ENCODE results near the gene TBCK.
"Not testable (repeated sequence)": the region's sequence is repeated elsewhere in the genome, so short reads cannot be mapped to it uniquely, and the experiment has no call there.

The TBCK gene

GRCh38 chr4:106132045-106132444 lies 184.0 kb downstream of the TBCK start:
- TF ChIP-seq CTCF (IDR thresholded peaks at IDR 0.05; ENCODE audit: low read depth, low read length): no peak
- DNase-seq (ENCODE audit: low read depth, low spot score): no peak
- in situ Hi-C loops (cut with HindIII; ENCODE audit: low sequenced_read_pairs): no loop called here
- no peak overlapping the region for H3K4me3 ChIP-seq (ENCODE audit: low read depth, low read length)

GRCh38 chr4:106126062-106126461 lies 189.9 kb downstream of the TBCK start:
- no peak for TF ChIP-seq CTCF (IDR thresholded peaks at IDR 0.05; ENCODE audit: low read depth, low read length)
- in situ Hi-C loops (cut with HindIII; ENCODE audit: low sequenced_read_pairs): no loop called here
- H3K4me3 ChIP-seq (ENCODE audit: low read depth, low read length): no peak overlapping the region
- no peak for DNase-seq (ENCODE audit: low read depth, low spot score)

GRCh38 chr4:106119949-106120555 lies 196.0 kb downstream of the TBCK start:
- DNase-seq (ENCODE audit: low read depth, low spot score); in situ Hi-C loops (cut with HindIII; ENCODE audit: low sequenced_read_pairs); H3K4me3 ChIP-seq (ENCODE audit: low read depth, low read length): not testable (repeated sequence)

- in situ Hi-C loops (cut with HindIII; ENCODE audit: low sequenced_read_pairs): no loop called here
- DNase-seq (ENCODE audit: low read depth, low spot score): no peak
- no peak for TF ChIP-seq CTCF (IDR thresholded peaks at IDR 0.05; ENCODE audit: low read depth, low read length)
- H3K4me3 ChIP-seq (ENCODE audit: low read depth, low read length): no peak overlapping the region
Measured at GRCh38 chr4:106116025-106116424, 200.0 kb downstream of the TBCK start.

GRCh38 chr4:106114270-106114669 lies 201.7 kb downstream of the TBCK start:
- DNase-seq (ENCODE audit: low read depth, low spot score): no peak
- TF ChIP-seq CTCF (IDR thresholded peaks at IDR 0.05; ENCODE audit: low read depth, low read length): no peak
- no peak overlapping the region for H3K4me3 ChIP-seq (ENCODE audit: low read depth, low read length)
- in situ Hi-C loops (cut with HindIII; ENCODE audit: low sequenced_read_pairs): no loop called here

GRCh38 chr4:106111778-106112469 lies 204.1 kb downstream of the TBCK start:
- DNase-seq (ENCODE audit: low read depth, low spot score); in situ Hi-C loops (cut with HindIII; ENCODE audit: low sequenced_read_pairs); H3K4me3 ChIP-seq (ENCODE audit: low read depth, low read length): not testable (repeated sequence)

GRCh38 chr4:106109929-106110328 lies 206.1 kb downstream of the TBCK start:
- TF ChIP-seq CTCF (IDR thresholded peaks at IDR 0.05; ENCODE audit: low read depth, low read length): no peak
- DNase-seq (ENCODE audit: low read depth, low spot score): no peak
- in situ Hi-C loops (cut with HindIII; ENCODE audit: low sequenced_read_pairs): no loop called here
- H3K4me3 ChIP-seq (ENCODE audit: low read depth, low read length): no peak overlapping the region
